NCI-H774 (cell line): ENCODE results near the gene MTREX.
"Not testable (repeated sequence)": the region's sequence is repeated elsewhere in the genome, so short reads cannot be mapped to it uniquely, and the experiment has no call there.

ENCODE experiments used
- DNase-seq: peaks from one replicate; lab custom pipeline; 2025; lab: John Stamatoyannopoulos, UW

Gene MTREX

DNA sequence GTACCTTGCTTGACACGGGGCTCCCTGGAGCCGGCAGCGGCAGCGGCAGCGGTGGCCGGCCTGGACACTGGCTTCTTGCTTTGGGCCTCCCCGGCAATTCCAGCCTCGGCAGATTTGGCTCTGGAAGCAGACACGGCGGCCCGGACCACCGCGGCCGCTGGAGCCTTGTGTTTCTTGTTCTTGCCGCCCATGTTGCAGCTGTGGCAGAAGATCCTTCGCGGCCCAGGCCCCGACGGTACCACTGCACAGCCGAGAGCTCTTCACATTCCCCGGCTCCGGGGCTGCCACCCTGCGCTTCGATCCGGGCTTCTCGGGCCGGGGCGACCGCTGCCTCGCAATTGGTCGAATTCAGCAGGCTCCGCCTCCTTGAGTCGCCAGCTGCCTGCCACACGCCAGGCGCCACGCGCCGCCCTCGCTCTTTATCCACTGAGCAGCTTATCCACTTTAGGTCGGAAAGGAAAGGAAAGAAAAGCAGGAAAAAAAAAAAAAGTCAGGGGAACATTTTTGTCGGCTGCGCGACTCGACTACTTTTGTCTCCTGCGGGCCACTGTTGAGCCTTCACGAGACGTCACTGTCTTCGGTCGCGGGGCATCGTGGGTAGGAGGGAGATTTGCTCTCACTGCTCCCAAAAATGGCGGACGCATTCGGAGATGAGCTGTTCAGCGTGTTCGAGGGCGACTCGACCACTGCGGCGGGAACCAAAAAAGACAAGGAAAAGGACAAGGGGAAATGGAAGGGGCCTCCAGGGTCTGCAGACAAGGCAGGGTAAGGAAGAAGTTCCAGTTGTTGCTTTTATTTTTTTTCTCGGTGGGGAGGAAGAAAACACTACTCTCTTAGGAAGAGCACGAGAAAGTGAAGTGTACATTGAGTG lies at the start of gene MTREX, which contains the start of gene DHX29:
MTREX (plus strand) TSS at position 607 of the 871 bp plus-strand sequence; CDS start at position 632, 25 bp downstream.
DHX29 (minus strand) TSS at position 312 of the 871 bp plus-strand sequence; CDS start at position 191, 121 bp downstream.
- peak; percentile 91 for DNase-seq

- no peak for DNase-seq
These were observed 49.5 kb upstream of the MTREX start for GRCh38 chr5:55258339-55258738.

GRCh38 chr5:55276771-55277170 lies 31.0 kb upstream of the MTREX start:
- no peak for DNase-seq

DNA sequence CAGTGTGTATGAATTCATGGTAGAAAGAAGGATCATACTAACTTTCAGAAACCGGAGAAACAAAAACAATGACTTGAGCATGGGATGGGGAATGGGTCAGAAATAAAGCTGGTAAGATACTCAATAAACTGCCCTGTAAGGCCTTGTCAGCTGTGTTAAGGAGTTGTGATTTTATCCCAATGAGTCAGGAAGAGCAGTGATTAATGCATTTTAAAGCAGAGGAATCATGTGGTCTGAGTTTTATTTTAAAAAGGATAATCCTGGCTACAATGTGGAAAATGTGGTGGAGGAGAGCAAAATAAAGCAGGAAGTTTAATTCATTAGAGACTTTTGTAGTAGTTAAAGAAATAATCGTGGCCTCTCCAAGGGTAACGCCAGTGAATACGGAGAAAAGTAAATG lies 29.0 kb upstream of the MTREX start:
- no peak for DNase-seq

DNA sequence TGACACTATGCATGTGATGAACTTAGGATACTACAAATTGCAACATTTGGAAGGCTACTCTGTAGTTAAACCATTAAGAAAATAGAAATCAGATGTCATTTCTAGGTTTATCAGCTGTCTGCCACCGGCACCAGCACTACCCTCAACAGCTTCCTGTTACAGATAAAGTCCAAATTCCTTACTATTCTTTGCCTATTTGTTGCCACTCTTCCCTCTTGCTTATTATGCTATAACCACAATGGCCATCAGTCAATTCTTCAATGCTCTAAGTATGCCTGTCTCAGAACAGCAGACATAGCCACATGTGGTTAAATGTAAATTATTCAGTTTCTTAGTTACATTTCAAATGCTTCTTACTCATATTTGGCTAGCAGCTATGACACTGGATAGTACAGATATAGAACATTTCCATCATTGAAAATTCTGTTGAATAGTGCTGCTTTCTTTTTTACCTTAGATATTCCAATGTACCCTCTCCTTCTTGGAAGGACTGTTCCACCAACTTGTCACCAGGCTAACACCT lies 21.3 kb upstream of the MTREX start:
- no peak for DNase-seq

DNA sequence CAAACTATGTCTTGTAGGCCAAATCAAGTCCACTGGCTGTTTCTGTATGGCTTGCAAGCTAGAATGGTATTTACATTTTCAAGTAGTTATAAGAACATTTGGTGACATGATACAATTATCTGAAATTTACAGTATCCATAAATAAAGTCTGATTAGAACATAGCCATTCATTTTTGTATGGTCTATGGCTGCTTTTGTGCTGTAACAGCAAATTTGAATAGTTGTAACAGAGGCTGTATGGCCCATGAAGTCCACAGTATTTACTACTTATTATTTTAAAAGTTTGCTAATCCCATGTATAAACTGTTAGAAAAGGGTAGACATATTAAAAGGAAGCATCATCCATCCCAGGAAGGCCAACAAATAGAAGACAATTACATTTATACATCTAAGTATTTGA lies 18.0 kb upstream of the MTREX start:
- DNase-seq: no peak

GRCh38 chr5:55290991-55291390 lies 16.8 kb upstream of the MTREX start:
- no peak for DNase-seq

GRCh38 chr5:55294935-55295334 lies 12.9 kb upstream of the MTREX start:
- DNase-seq: no peak

- DNase-seq: no peak
These were observed 6.9 kb upstream of the MTREX start for GRCh38 chr5:55300890-55301289.

GRCh38 chr5:55303238-55303690 lies 4.5 kb upstream of the MTREX start:
- DNase-seq: no peak

DNA sequence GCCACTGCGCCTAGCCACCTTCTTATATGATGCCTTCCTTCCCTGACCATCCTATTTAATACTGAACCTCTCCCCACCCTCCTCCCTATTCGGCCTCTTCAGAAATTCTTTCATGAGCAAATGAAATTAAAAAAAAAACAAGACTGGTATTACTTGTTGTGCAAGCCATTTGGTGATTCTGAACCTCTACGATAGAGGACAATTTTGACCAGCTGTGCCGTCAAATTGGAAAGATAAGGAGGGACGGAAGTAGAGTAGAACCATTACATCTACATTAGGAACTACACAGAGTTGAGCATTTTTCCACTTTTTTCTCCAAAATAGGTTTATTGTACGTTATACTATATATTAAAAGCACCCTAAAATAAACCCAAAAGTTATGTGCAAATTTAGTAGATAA lies 3.2 kb upstream of the MTREX start:
- no peak for DNase-seq

GRCh38 chr5:55305345-55305744 lies 2.4 kb upstream of the MTREX start:
- no peak for DNase-seq

GRCh38 chr5:55306641-55307382 lies 977 bp upstream of the MTREX start:
- no peak for DNase-seq

DNA sequence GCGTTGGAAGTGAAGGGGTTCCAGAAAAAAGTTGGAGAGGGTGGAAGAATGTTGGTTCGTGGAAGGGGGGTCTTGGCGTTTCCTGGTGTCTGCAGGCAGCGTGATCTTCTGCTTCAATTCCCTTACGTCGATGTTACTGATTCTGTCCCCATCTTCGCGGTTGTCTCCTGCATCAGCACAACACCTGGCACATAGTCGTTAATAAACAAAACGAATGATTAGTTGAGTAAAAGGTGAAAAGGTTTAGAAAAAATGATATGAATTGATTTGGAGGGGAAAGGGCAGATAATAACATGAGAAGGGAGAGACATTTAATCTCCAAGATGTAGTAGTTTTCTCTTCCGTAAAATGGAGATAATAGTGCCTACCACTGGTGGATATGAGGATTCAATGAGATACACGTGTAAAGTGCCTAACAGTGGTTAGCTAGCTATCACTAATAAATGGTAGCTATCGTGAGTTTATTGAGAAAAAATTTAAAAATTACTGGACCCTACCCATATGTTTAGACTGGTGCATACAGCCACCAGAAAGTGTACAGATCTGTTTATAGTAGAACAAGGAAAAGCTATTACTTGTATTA lies 556 bp downstream of the MTREX start:
- peak; percentile 40 for DNase-seq

GRCh38 chr5:55313870-55314617 lies 6.3 kb downstream of the MTREX start:
- no peak for DNase-seq

DNA sequence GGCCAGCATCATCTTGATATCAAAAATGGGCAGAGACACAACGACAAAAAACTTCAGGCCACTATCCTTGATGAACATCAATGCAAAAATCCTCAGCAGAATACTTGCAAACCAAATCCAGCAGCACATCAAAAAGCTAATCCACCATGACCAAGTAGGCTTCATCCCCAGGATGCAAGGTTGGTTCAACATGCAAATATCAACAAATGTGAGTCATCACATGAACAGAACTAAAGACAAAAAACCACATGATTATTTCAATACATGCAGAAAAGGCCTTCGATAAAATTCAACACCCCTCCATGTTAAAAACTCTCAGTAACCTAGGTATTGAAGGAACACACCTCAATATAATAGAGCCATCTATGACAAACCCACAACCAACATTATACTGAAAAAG lies 8.5 kb downstream of the MTREX start:
- DNase-seq: no peak

- DNase-seq: no peak
These were observed 9.0 kb downstream of the MTREX start for GRCh38 chr5:55316837-55317236.

DNA sequence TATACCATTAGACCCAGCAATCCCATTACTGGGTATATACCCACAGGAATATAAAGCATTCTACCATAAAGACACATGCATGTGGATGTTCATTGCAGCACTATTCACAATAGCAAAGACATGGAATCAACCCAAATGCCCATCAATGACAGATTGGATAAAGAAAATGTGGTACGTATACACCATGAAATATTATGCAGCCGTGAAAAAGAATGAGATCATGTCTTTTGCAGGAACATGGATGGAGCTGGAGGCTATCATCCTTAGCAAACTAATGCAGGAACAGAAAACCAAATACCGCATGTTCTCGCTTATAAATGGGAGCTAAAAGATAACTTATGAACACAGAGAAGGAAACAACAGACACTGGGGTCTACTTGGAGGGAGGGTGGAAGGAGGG lies 10.4 kb downstream of the MTREX start:
- not testable (repeated sequence) for DNase-seq

DNA sequence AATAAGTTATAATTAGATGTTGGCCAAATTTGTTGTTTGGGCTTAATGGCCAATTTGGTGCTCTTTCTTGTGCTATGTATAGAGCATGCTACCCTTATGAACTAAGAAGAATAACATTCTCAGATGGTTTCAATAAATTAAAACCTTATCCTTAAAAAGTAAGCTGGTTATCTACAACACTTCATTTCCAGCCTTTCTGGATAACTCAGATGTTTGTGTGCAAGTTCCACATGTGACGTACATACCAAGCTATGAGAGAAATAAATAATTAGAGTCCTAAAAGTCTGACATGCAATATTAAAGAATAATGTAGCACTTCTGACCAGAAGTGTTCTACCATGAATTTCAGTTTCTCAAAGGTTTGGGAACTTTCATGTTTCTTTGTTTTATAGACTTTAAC lies 11.7 kb downstream of the MTREX start:
- no peak for DNase-seq

DNA sequence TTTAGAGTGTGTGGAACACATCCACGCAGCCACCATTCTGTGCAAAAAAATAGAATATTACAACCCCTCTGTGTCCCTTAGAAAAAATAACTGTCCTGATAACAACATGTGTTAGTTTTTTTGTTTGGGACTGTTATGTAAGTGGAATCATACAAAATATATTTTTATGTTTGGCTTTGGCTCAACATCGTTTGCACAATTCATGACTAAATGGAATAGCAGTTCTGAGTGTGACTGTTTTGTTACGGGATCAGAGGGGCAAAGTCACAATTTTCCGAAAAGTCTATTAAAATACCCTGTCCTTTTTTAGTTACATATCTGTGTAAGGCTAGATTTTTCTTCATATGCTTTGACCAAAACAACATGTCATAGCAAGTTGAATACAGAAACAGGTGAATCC lies 12.8 kb downstream of the MTREX start:
- DNase-seq: no peak

- DNase-seq: no peak
These were observed 16.2 kb downstream of the MTREX start for GRCh38 chr5:55324006-55324405.
